SK-N-SH treated with all-trans-retinoic acid at 6 μM for 48 hours (cell line): ENCODE measurements around the gene TRIM6.

ENCODE experiments used
- ATAC-seq: fragments of 200-7000 bp; cut with Tn5 transposase; 3 replicates; pipeline ENCODE4 v1.9.1; 2020; ENCODE audit warnings: mild to moderate bottlenecking, moderate library complexity
- BACH2 ChIP-seq: fragments of 250-450 bp; sonication (Bioruptor Pico); IDR thresholded peaks from 2 replicates; pipeline ENCODE4 v1.9.0; 2021; ENCODE audit warnings: mild to moderate bottlenecking, borderline replicate concordance
- CREB5 ChIP-seq: fragments of 250-450 bp; sonication (Bioruptor Pico); IDR thresholded peaks from 2 replicates; pipeline ENCODE4 v1.5.1; 2020; ENCODE audit warnings: low read depth, mild to moderate bottlenecking, moderate library complexity
- CSRNP3 ChIP-seq: fragments of 250-450 bp; sonication (Bioruptor Pico); IDR thresholded peaks from 2 replicates; pipeline ENCODE4 v1.5.1; 2021; ENCODE audit warnings: mild to moderate bottlenecking, moderate library complexity
- ESRRG ChIP-seq: fragments of 250-450 bp; sonication (Bioruptor Pico); IDR thresholded peaks from 2 replicates; pipeline ENCODE4 v1.6.1; 2021; ENCODE audit warnings: mild to moderate bottlenecking
- GLIS3 ChIP-seq: fragments of 250-450 bp; sonication (Bioruptor Pico); IDR thresholded peaks from 2 replicates; pipeline ENCODE4 v1.5.0; 2020; ENCODE audit warnings: mild to moderate bottlenecking, moderate library complexity
- ISL1 ChIP-seq: fragments of 250-450 bp; sonication (Bioruptor Pico); IDR thresholded peaks from 2 replicates; pipeline ENCODE4 v2.1.2; 2022; ENCODE audit warnings: mild to moderate bottlenecking, moderate library complexity
- OSR1 ChIP-seq: fragments of 250-450 bp; sonication (Bioruptor Pico); IDR thresholded peaks from 2 replicates; pipeline ENCODE4 v1.8.0; 2022; ENCODE audit warnings: moderate library complexity, mild to moderate bottlenecking, inconsistent platforms
- PATZ1 ChIP-seq: fragments of 250-450 bp; sonication (Bioruptor Pico); IDR thresholded peaks from 2 replicates; pipeline ENCODE4 v1.8.0; 2020; ENCODE audit warnings: mild to moderate bottlenecking, moderate library complexity, borderline replicate concordance
- POU6F1 ChIP-seq: fragments of 250-450 bp; sonication (Bioruptor Pico); IDR thresholded peaks from 2 replicates; pipeline ENCODE4 v1.8.0; 2021; ENCODE audit warnings: low read depth, mild to moderate bottlenecking, moderate library complexity, borderline replicate concordance
- PPARA ChIP-seq: fragments of 250-450 bp; sonication (Bioruptor Pico); IDR thresholded peaks from 2 replicates; pipeline ENCODE4 v1.5.0; 2020; ENCODE audit warnings: mild to moderate bottlenecking, borderline replicate concordance
- RARB ChIP-seq: fragments of 250-450 bp; sonication (Bioruptor Pico); IDR thresholded peaks from 2 replicates; pipeline ENCODE4 v1.8.0; 2021; ENCODE audit warnings: mild to moderate bottlenecking, moderate library complexity
- SNAI2 ChIP-seq: fragments of 250-450 bp; sonication (Bioruptor Pico); IDR thresholded peaks from 2 replicates; pipeline ENCODE4 v1.5.0; 2020; ENCODE audit warnings: mild to moderate bottlenecking, moderate library complexity
- TCF4 ChIP-seq: fragments of 250-450 bp; sonication (Bioruptor Pico); IDR thresholded peaks from 2 replicates; pipeline ENCODE4 v1.8.0; 2021; ENCODE audit warnings: mild to moderate bottlenecking, moderate library complexity, borderline replicate concordance
- TOX ChIP-seq: fragments of 250-450 bp; sonication (Bioruptor Pico); IDR thresholded peaks from 2 replicates; pipeline ENCODE4 v1.8.0; 2021; ENCODE audit warnings: mild to moderate bottlenecking, moderate library complexity, borderline replicate concordance
- TSHZ2 ChIP-seq: fragments of 250-450 bp; sonication (Bioruptor Pico); IDR thresholded peaks from 2 replicates; pipeline ENCODE4 v1.5.0; 2020; ENCODE audit warnings: mild to moderate bottlenecking, moderate library complexity
- ZC3H10 ChIP-seq: fragments of 250-450 bp; sonication (Bioruptor Pico); IDR thresholded peaks from 2 replicates; pipeline ENCODE4 v1.5.1; 2021; ENCODE audit warnings: mild to moderate bottlenecking, moderate library complexity
- ZFP3 ChIP-seq: fragments of 250-450 bp; sonication (Bioruptor Pico); IDR thresholded peaks from 2 replicates; pipeline ENCODE4 v1.5.0; 2020; ENCODE audit warnings: mild to moderate bottlenecking, moderate library complexity
- ZFP30 ChIP-seq: fragments of 450-650 bp; formaldehyde crosslinking; IDR thresholded peaks from 2 replicates; pipeline ENCODE4 v1.5.0; 2022; ENCODE audit warnings: mild to moderate bottlenecking, moderate library complexity
- ZNF565 ChIP-seq: fragments of 450-650 bp; formaldehyde crosslinking; conservative IDR thresholded peaks from 2 replicates; pipeline ENCODE4 v1.5.0; 2020; ENCODE audit warnings: low read depth, mild to moderate bottlenecking, moderate library complexity
- ZNF70 ChIP-seq: fragments of 450-650 bp; formaldehyde crosslinking; IDR thresholded peaks from 2 replicates; pipeline ENCODE4 v1.5.0; 2020; ENCODE audit warnings: mild to moderate bottlenecking, moderate library complexity
- ZNF8 ChIP-seq: fragments of 450-650 bp; formaldehyde crosslinking; IDR thresholded peaks from 2 replicates; pipeline ENCODE4 v1.5.0; 2020; ENCODE audit warnings: mild to moderate bottlenecking, moderate library complexity

Gene TRIM6

GRCh38 chr11:5556596-5557188 is 39.7 kb upstream of the TRIM6 start:
- TF ChIP-seq GLIS3 (CRISPR knock-in tag): no peak
- TF ChIP-seq ISL1 (CRISPR knock-in tag): no peak
- TF ChIP-seq ZNF565 (CRISPR knock-in tag): no peak
- TF ChIP-seq POU6F1: no peak
- no peak for TF ChIP-seq ZC3H10 (CRISPR knock-in tag)
- no peak for TF ChIP-seq OSR1 (CRISPR knock-in tag)
- TF ChIP-seq ZFP3 (CRISPR knock-in tag): no peak
- TF ChIP-seq ZNF8 (CRISPR knock-in tag): no peak
- no peak for TF ChIP-seq PATZ1 (CRISPR knock-in tag)
- TF ChIP-seq BACH2 (CRISPR knock-in tag): no peak
- TF ChIP-seq PPARA: no peak
- no peak for TF ChIP-seq TOX (CRISPR knock-in tag)
- ATAC-seq: no peak

GRCh38 chr11:5557751-5558150 is 38.7 kb upstream of the TRIM6 start:
- no peak for TF ChIP-seq ZNF8 (CRISPR knock-in tag)
- no peak for TF ChIP-seq TOX (CRISPR knock-in tag)
- TF ChIP-seq CSRNP3 (CRISPR knock-in tag): no peak
- TF ChIP-seq BACH2 (CRISPR knock-in tag): no peak
- no peak for TF ChIP-seq ZNF565 (CRISPR knock-in tag)
- no peak for TF ChIP-seq ESRRG
- no peak for TF ChIP-seq PATZ1 (CRISPR knock-in tag)
- no peak for ATAC-seq

- no peak for ATAC-seq
- TF ChIP-seq CREB5 (CRISPR knock-in tag) (no peak), ISL1 (CRISPR knock-in tag) (no peak), ZFP30 (no peak), POU6F1 (no peak), ZNF8 (CRISPR knock-in tag) (no peak), TCF4 (no peak), ZC3H10 (CRISPR knock-in tag) (no peak), TOX (CRISPR knock-in tag) (no peak), PPARA (no peak), SNAI2 (CRISPR knock-in tag) (no peak), PATZ1 (CRISPR knock-in tag) (no peak), TSHZ2 (CRISPR knock-in tag) (no peak), RARB (no peak), GLIS3 (CRISPR knock-in tag) (no peak), ZNF70 (no peak)
Observed at GRCh38 chr11:5564259-5565019, 32.0 kb upstream of the TRIM6 start.
